ENCODE results near the gene TIPRL. TPM values are rescaled to one million over a fixed set of nuclear protein-coding genes. Genes with fewer than 3 reads are reported as not detected.

The TIPRL gene
- total and polyA plus RNA-seq, 2 of the 8 experiments (the other 6 are each of a cell fraction or from before 2014, with no cell fraction given): 8.1 to 27.4 TPM

- no peak for TF ChIP-seq CTCF (IDR thresholded peaks at IDR 0.05; ENCODE audit: control extremely low read depth in 1 of 3, insufficient read depth in 1 of 3, low read depth in 1 of 3, low read length in 3 of 3)
- TF ChIP-seq CHD2 (IDR thresholded peaks at IDR 0.05; ENCODE audit: low read length): no peak
- no peak for TF ChIP-seq SIN3A (conservative IDR thresholded peaks at IDR 0.05 in 1 of 2, IDR thresholded peaks at IDR 0.05 in 1 of 2; ENCODE audit: low read depth in 1 of 2, low read length in 2 of 2)
- no peak for TF ChIP-seq ZNF274 (IDR thresholded peaks at IDR 0.05; ENCODE audit: borderline replicate concordance, extremely low read depth, low read length)
- TF ChIP-seq PHF8 (conservative IDR thresholded peaks at IDR 0.05; ENCODE audit: low read depth, low read length): no peak
- TF ChIP-seq BRCA1 (IDR thresholded peaks at IDR 0.05; ENCODE audit: low read depth, low read length): no peak
Observed at GRCh38 chr1:168217664-168218063, 38.9 kb downstream of the TIPRL start (continued).
